ENCODE results near the gene PIGQ.

Gene PIGQ

DNA sequence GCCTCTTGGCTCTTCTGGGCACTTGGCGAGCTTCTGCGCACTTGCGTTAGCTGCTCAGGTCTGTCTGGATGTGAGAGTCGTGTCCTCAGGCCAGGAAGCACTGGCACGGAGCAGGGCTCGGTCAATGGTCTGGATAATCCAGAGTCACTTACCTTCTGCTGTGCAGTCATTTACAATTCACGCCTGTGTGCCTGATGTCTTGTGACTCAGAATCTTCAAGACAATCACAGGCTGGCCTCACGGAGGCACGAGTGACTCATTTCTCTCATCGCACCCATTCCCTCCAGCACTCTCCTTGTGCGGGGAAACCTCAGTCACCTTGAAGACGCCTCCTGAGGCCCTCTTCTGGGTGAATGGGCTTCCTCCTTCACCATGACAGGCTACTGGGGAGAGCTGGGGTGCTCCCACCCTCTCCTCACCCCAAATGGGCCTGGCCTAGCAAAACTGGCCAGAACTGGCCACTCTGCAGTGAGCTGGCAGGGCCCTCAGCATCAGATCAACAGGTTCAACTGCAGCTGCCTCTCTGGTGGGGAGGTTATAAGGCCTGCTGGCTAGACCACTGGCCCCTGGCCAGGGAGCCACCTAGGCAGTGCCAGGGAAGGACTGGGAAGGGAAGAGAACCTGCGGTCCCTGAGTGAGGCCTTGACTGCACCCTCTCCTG, 44.1 kb upstream of the PIGQ start:
- H3K9me3 ChIP-seq (replicated peaks in 1 of 11) = no peaks in the 10 kb centered on the region
- H3K4me2 ChIP-seq = peak overlapping the region; percentile 92 to 100 (median 99)
- peak overlapping the region; percentile 92 to 100 (median 98) for H3K4me3 ChIP-seq
- H3K9ac ChIP-seq = peak overlapping the region; percentile 90 to 100 (median 97)
- H3K4me1 ChIP-seq = peaks cover 56 to 74% (median 60%) of the 10 kb centered on the region in 10 experiments
- peaks cover 16 to 80% (median 64%) of the 10 kb centered on the region in 11 experiments for H4K20me1 ChIP-seq
- TF ChIP-seq Cebpa-rat (IDR thresholded peaks at IDR 0.05) = no peak
- no peaks in the 10 kb centered on the region for H3K27me3 ChIP-seq
- H3K36me3 ChIP-seq = peaks cover 13 to 43% (median 25%) of the 10 kb centered on the region in 11 experiments; a peak in 21 of 22 replicates
- H3K27ac ChIP-seq = peak overlapping the region in 10 of 11 experiments; percentile 89 to 99 (median 95); a peak in 18 of 22 replicates

DNA sequence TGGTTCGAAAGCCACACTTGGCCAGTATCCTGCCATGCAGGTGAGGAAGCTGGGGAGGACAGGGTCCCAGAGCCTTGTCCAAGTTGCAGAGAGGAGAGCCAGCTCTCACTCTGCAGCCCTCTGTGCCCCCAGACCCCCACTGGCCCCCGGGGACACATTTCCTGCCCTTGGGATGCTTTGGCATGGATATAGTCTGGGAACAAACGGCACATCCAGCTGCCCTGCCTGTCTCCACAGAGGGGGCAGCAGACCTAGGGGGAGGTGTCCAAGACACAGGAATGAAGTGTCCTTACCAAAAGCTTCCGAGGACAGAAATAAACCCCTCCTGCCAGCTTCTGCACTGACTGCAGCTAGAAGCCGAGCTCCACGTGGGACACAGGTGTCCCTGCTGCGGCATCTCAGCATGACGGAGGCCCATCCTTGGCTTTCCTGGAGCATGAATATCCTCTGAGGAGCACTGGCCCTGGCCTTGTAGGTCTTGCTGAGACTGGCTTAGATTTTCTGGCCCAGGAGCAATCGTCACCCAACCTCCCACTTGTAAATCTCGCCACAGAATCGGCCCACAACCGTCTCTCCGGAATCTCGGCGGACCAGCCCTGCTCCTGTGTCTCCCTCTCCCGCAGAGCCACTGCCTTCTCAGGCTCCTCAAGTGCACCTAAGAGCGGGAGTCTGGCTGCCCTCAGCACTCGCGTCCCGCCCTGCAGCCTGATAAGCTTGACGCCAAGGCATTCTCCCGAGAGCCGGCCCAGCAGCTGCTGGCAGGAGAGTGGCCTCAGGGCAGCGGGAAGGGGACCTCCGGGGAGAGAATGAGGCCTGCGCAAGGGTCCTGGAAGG, 43.4 kb upstream of the PIGQ start:
- Histone ChIP-seq H4K20me1 (peaks cover 23 to 80% (median 70%) of the 10 kb centered on the region in 11 experiments), H3K4me3 (peak overlapping the region; percentile 92 to 100 (median 98)), H3K9ac (peak overlapping the region; percentile 90 to 100 (median 97)), H3K4me2 (peak overlapping the region; percentile 92 to 100 (median 99)), H3K9me3 (replicated peaks in 1 of 11) (no peaks in the 10 kb centered on the region), H3K27ac (peak overlapping the region; percentile 89 to 99 (median 95)), H3K4me1 (peaks cover 62 to 72% (median 66%) of the 10 kb centered on the region in 10 experiments), H3K36me3 (peaks cover 9 to 42% (median 24%) of the 10 kb centered on the region in 11 experiments; a peak in 20 of 22 replicates), H3K27me3 (no peaks in the 10 kb centered on the region)
- TF ChIP-seq Cebpa-rat (IDR thresholded peaks at IDR 0.05) = no peak

DNA sequence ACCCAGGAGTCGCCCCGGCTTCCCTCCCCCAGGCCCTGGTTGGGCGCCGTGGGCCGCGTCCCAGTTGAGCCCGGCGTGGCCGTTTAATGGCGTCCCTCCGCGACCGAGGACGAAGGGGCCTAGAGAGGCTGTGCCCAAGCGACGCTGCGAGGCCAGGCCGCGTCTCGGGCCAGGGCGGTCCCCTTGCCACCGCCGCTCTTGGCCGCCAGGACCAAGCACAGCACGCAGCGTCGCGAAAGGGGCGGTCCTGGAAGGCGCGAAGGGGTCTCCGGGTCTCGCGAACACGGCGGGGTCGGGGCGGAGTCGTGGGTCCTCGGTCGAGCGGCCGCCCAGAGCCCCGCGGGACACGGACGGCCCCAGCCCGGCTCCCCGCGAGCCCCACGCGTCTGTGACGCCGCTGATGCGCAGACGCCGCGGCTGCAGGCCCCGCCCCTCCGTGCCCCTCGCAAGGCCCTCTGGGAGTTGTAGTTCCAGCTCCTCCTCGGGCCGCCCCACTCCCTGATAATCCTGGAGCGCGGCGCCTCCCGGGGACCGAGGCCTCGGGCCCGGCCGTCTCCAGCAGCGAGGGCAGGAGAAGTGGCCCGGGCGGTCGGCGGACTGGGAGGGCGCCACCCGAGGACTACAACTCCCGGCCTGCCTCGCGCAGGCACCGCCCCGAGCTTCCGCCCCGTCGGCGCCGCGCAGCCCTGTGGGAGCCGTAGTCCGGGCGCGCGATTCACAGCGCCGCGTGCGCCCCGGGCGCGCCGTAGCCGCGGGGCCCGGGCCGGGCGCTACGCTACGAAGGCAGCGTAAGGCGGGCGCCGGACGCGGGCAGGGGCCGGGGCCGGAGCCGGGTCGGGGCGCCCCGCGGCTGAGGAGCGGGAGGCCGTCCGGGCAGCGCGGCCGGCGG, 42.5 kb upstream of the PIGQ start, which contains the start of gene CAPN15:
CAPN15 (plus strand) TSS at position 698 of the 889 bp plus-strand sequence. CDS start 19,127 bp downstream, outside the sequence.
- no peak for TF ChIP-seq Cebpa-rat (IDR thresholded peaks at IDR 0.05)
- Histone ChIP-seq H3K4me2 (peak within 1 kb of the TSS; percentile 92 to 100 (median 99)), H3K36me3 (peaks cover 9 to 37% (median 28%) of the 10 kb centered on the region in 11 experiments; a peak in 20 of 22 replicates), H3K27ac (peak within 1 kb of the TSS; percentile 89 to 99 (median 95)), H3K4me3 (peak within 1 kb of the TSS; percentile 92 to 100 (median 98)), H3K9ac (peak within 1 kb of the TSS; percentile 90 to 100 (median 97)), H4K20me1 (peaks cover 32 to 86% (median 77%) of the 10 kb centered on the region in 11 experiments), H3K4me1 (peaks cover 68 to 76% (median 72%) of the 10 kb centered on the region in 10 experiments), H3K9me3 (replicated peaks in 1 of 11) (no peaks in the 10 kb centered on the region), H3K27me3 (no peaks in the 10 kb centered on the region)

GRCh38 chr16:528111-529011, 41.4 kb upstream of the PIGQ start:
- Histone ChIP-seq H3K27ac (peak overlapping the region; percentile 89 to 99 (median 95)), H3K9ac (peak overlapping the region; percentile 90 to 100 (median 97)), H3K4me2 (peak overlapping the region; percentile 90 to 100 (median 98)), H4K20me1 (peaks cover 42 to 87% (median 80%) of the 10 kb centered on the region in 11 experiments), H3K4me3 (peak overlapping the region; percentile 92 to 100 (median 98)), H3K27me3 (no peaks in the 10 kb centered on the region), H3K4me1 (peaks cover 66 to 78% (median 70%) of the 10 kb centered on the region in 10 experiments), H3K9me3 (replicated peaks in 1 of 11) (no peaks in the 10 kb centered on the region), H3K36me3 (peaks cover 9 to 36% (median 29%) of the 10 kb centered on the region in 11 experiments; a peak in 20 of 22 replicates)
- no peak for TF ChIP-seq Cebpa-rat (IDR thresholded peaks at IDR 0.05)

DNA sequence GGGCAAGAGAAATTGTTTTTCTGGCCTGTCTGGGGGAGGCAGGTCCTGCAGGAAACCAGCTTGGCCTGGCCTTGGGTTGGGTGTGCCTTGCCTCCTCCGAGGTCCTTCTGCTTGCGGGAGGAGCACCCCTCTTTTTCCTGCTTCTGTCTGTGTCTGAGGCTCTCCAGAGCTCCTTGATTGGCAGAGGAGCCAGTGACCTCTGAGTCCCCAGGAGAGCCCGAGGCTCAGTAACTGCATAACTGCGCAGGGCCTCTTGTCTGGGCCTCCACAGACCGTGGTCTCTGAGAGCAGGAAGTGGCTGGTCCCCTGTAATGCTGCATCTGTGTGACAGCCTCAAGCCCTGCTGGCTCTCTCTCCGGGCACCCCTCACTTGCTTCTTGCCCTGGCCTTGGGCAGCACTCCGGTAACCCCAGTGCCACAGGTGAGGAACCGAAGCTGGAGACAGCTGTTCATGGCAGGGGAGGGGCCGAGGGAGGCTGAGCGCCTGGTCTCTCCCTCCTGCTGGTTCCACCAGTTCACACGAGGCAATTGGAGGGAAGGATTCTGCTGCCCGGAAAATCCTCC, 40.7 kb upstream of the PIGQ start:
- no peaks in the 10 kb centered on the region for H3K27me3 ChIP-seq
- H3K9me3 ChIP-seq (replicated peaks in 1 of 11) = no peaks in the 10 kb centered on the region
- H3K4me3 ChIP-seq = peak overlapping the region; percentile 92 to 100 (median 98)
- peak overlapping the region; percentile 90 to 100 (median 98) for H3K4me2 ChIP-seq
- peaks cover 61 to 78% (median 70%) of the 10 kb centered on the region in 10 experiments for H3K4me1 ChIP-seq
- peaks cover 49 to 90% (median 82%) of the 10 kb centered on the region in 11 experiments for H4K20me1 ChIP-seq
- H3K27ac ChIP-seq = peak overlapping the region; percentile 89 to 99 (median 95); a peak in 21 of 22 replicates
- H3K9ac ChIP-seq = peak overlapping the region; percentile 90 to 100 (median 97)
- peaks cover 9 to 43% (median 37%) of the 10 kb centered on the region in 11 experiments; a peak in 20 of 22 replicates for H3K36me3 ChIP-seq
- TF ChIP-seq Cebpa-rat (IDR thresholded peaks at IDR 0.05) = no peak

DNA sequence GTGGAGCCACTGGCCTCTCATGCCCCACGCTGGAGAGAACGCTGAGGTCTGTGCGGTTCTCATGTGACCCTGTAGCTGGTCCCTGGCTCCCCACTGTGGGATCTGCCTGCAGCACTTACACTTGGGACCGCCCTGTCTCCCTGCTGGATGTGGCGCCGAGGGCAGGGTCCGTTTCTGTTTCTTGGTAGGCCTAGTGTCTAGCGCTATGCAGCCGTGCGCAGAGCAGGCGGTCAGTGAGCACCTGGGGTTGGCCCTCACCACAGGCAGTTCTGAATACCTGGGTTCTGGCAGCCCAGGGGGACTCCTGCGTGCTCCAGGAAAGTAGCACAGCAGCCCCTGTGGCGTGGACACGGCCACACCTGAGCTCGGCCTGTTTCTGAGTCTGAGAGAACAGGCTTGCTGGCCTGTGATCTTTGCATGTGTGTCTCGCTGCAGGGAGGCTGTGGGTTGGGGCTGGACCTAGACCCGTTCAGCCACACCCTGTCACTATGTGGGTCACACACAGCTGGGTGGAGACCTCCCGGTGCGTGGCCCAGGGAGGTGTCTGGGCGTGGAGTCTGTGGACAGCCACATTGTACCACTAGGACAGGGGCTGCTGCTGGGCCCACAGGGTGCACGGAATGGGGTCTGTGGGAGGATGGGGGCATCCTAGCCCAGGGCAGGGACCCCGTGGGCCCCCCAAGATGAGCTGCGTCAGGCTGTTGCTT, 39.5 kb upstream of the PIGQ start:
- Histone ChIP-seq H3K4me2 (peak overlapping the region; percentile 90 to 100 (median 98)), H3K4me3 (peak overlapping the region in 6 of 10 experiments; percentile 93 to 100 (median 99); a peak in 7 of 20 replicates), H3K36me3 (peaks cover 9 to 53% (median 45%) of the 10 kb centered on the region in 11 experiments; a peak in 21 of 22 replicates), H3K27ac (peak overlapping the region in 3 of 11 experiments; percentile 7 to 96 (median 94); a peak in 2 of 22 replicates), H3K9ac (peak overlapping the region; percentile 90 to 100 (median 97); a peak in 20 of 22 replicates), H3K27me3 (no peaks in the 10 kb centered on the region), H3K9me3 (replicated peaks in 1 of 11) (no peaks in the 10 kb centered on the region), H4K20me1 (peaks cover 61 to 90% (median 83%) of the 10 kb centered on the region in 11 experiments), H3K4me1 (peaks cover 49 to 78% (median 64%) of the 10 kb centered on the region in 10 experiments)
- no peak for TF ChIP-seq Cebpa-rat (IDR thresholded peaks at IDR 0.05)

All from BLaER1 treated with 17β-estradiol and CSF1 and Interleukin-3, amounts not matched to agents 10 nM and 100 nM (cell line).